OCI-LY3 (cell line): ENCODE measurements around the gene SCARB1.
"Not testable (repeated sequence)": the region's sequence is repeated elsewhere in the genome, so short reads cannot be mapped to it uniquely, and the experiment has no call there.

Experiments
- H2AFZ ChIP-seq: fragments of 200-600, 300-600 bp; shearing (Covaris generic); 2 replicates; pipeline ENCODE4 v1.6.0; 2014; ENCODE audit warnings: antibody characterized with exemption, low read depth, low read length
- H3K27ac ChIP-seq: fragments of 200-600, 300-600 bp; sonication (generic); 2 replicates; pipeline ENCODE4 v1.5.1; 2014; ENCODE audit warnings: mild to moderate bottlenecking, low read length, moderate library complexity, mixed read lengths
- H3K27me3 ChIP-seq: fragments of 200-600, 300-600 bp; sonication (generic); 2 replicates; pipeline ENCODE4 v1.6.1; 2014; ENCODE audit warnings: low read depth, low read length, mixed read lengths
- H3K36me3 ChIP-seq: fragments of 200-600, 300-600 bp; sonication (generic); replicated peaks from 2 replicates; pipeline ENCODE3; 2014; ENCODE audit warnings: low read depth, low read length, mixed read lengths
- H3K4me1 ChIP-seq: fragments of 300-600, 200-600 bp; sonication (generic); 2 replicates; pipeline ENCODE4 v1.6.1; 2014; ENCODE audit warnings: low read length, mixed read lengths
- H3K4me2 ChIP-seq: fragments of 200-600, 300-600 bp; sonication (generic); 2 replicates; pipeline ENCODE4 v1.6.1; 2014; ENCODE audit warnings: low read length, mixed read lengths
- H3K4me3 ChIP-seq: fragments of 300-600, 200-600 bp; sonication (generic); 2 replicates; pipeline ENCODE4 v1.5.1; 2014; ENCODE audit warnings: antibody characterized with exemption, mild to moderate bottlenecking, low read length, moderate library complexity
- H3K79me2 ChIP-seq: fragments of 300-600, 200-600 bp; shearing (Covaris generic); 2 replicates; pipeline ENCODE4 v1.6.1; 2014; ENCODE audit warnings: mild to moderate bottlenecking, low read length, mixed read lengths
- H3K9ac ChIP-seq: fragments of 300-600, 200-600 bp; shearing (Covaris generic); 2 replicates; pipeline ENCODE4 v1.6.0; 2014; ENCODE audit warnings: mild to moderate bottlenecking, low read length, moderate library complexity
- H3K9me3 ChIP-seq: fragments of 200-600, 300-600 bp; shearing (Covaris generic); 2 replicates; pipeline ENCODE4 v1.6.1; 2014; ENCODE audit warnings: low read length, mixed read lengths; ENCODE audit not compliant: insufficient read depth
- H4K20me1 ChIP-seq: fragments of 200-600, 300-600 bp; sonication (generic); 2 replicates; pipeline ENCODE4 v1.6.1; 2016; ENCODE audit warnings: low read length, mixed read lengths; ENCODE audit not compliant: insufficient read depth
- CTCF ChIP-seq: fragments of 200-600, 300-600 bp; sonication (generic); IDR thresholded peaks from 2 replicates; pipeline ENCODE4 v1.5.1; 2014; ENCODE audit warnings: antibody characterized with exemption, low read length, low read depth
- EZH2phosphoT487 ChIP-seq: fragments of 200-600 bp; shearing (Covaris generic); IDR thresholded peaks from 2 replicates; pipeline ENCODE4 v1.6.1; 2018; ENCODE audit warnings: antibody characterized with exemption, mixed run types, low read depth

Gene SCARB1, protein sequence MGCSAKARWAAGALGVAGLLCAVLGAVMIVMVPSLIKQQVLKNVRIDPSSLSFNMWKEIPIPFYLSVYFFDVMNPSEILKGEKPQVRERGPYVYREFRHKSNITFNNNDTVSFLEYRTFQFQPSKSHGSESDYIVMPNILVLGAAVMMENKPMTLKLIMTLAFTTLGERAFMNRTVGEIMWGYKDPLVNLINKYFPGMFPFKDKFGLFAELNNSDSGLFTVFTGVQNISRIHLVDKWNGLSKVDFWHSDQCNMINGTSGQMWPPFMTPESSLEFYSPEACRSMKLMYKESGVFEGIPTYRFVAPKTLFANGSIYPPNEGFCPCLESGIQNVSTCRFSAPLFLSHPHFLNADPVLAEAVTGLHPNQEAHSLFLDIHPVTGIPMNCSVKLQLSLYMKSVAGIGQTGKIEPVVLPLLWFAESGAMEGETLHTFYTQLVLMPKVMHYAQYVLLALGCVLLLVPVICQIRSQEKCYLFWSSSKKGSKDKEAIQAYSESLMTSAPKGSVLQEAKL

DNA sequence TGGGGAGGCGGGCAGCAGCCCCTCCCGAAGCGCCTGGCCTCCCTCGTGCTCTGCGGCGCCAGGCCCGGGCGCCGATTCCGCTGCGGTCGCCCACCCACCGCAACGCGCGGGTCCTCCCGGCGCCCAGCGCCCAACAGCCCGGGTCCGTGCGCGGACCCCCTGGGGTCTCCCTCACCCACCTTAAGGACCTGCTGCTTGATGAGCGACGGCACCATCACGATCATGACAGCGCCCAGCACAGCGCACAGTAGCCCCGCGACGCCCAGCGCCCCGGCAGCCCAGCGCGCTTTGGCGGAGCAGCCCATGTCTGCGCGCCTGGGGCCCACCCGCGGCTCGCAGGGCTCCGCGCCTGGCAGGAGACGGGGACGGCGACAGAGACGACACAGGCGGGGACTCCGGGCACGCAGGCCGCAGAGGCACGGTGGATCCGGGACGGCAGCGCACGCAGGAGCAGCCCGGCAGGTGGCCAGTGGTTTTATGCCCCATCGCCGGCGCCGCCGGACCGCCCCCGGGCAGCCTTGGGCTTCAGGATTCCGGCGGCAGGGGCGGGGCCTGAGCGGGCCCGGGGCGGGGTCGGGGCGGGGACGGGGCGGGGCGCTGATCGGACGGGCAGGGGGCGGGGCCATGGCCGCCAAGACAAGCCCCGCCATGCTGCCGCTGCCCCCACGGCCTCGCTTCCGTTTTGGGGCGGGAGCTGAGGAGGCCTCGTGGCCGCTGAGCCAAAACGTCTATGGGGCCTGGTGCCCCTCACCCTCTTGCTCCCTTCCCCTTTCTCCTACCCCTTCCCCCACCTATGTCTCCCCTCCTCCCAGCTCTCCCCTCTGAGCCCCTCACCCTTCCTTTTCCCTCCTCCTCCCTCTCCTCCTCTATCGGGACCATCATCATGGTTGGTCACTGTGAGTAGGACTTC lies at the start of gene SCARB1:
Gene SCARB1 (minus strand): TSS at position 449 of the 910 bp plus-strand sequence. CDS start 144 bp downstream, at position 305.
- Histone ChIP-seq H3K27me3 (no peaks in the 10 kb centered on the region), H3K79me2 (peaks cover 48% of the 10 kb centered on the region), H3K4me3 (peak within 1 kb of the TSS; percentile 95), H3K4me1 (peaks cover 21% of the 10 kb centered on the region), H3K36me3 (peaks cover 16% of the 10 kb centered on the region), H4K20me1 (peaks cover 17% of the 10 kb centered on the region), H2AFZ (peak within 1 kb of the TSS; percentile 22; the same call in 1 of the 2 replicates), H3K9ac (peak within 1 kb of the TSS; percentile 89), H3K27ac (peak within 1 kb of the TSS; percentile 64), H3K9me3 (no peaks in the 10 kb centered on the region), H3K4me2 (peak within 1 kb of the TSS; percentile 97)
- TF ChIP-seq CTCF (no peak), EZH2phosphoT487 (no peak)

DNA sequence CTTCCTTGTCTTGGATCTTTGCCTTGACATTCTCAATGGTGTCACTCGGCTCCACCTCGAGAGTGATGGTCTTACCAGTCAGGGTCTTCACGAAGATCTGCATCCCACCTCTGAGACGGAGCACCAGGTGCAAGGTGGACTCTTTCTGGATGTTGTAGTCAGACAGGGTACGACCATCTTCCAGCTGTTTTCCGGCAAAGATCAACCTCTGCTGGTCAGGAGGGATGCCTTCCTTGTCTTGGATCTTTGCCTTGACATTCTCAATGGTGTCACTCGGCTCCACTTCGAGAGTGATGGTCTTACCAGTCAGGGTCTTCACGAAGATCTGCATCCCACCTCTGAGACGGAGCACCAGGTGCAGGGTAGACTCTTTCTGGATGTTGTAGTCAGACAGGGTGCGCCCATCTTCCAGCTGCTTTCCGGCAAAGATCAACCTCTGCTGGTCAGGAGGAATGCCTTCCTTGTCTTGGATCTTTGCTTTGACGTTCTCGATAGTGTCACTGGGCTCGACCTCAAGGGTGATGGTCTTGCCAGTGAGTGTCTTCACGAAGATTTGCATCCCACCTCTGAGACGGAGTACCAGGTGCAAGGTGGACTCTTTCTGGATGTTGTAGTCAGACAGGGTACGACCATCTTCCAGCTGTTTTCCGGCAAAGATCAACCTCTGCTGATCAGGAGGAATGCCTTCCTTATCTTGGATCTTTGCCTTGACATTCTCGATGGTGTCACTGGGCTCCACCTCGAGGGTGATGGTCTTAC lies 49.0 kb upstream of the SCARB1 start:
- not testable (repeated sequence) for H3K27me3 ChIP-seq, H3K27ac ChIP-seq, H3K9me3 ChIP-seq, H3K9ac ChIP-seq, H3K4me3 ChIP-seq, H2AFZ ChIP-seq, H3K4me2 ChIP-seq
- H3K4me1 ChIP-seq, result peaks cover 23% of the 10 kb centered on the region
- peaks cover 42% of the 10 kb centered on the region for H4K20me1 ChIP-seq
- H3K79me2 ChIP-seq, result peaks cover 36% of the 10 kb centered on the region
- H3K36me3 ChIP-seq, result peaks cover 25% of the 10 kb centered on the region

- Histone ChIP-seq H3K79me2 (peaks cover 36% of the 10 kb centered on the region), H4K20me1 (peaks cover 42% of the 10 kb centered on the region), H3K4me1 (peaks cover 15% of the 10 kb centered on the region), H3K36me3 (peaks cover 25% of the 10 kb centered on the region)
- not testable (repeated sequence) for H2AFZ ChIP-seq, H3K27me3 ChIP-seq, H3K9me3 ChIP-seq, H3K4me2 ChIP-seq, H3K27ac ChIP-seq, H3K9ac ChIP-seq, H3K4me3 ChIP-seq
These were observed 47.9 kb upstream of the SCARB1 start for GRCh38 chr12:124911521-124911920.

GRCh38 chr12:124910561-124911478 lies 47.2 kb upstream of the SCARB1 start:
- H3K79me2 ChIP-seq, result peaks cover 36% of the 10 kb centered on the region
- TF ChIP-seq EZH2phosphoT487 (no peak), CTCF (no peak)
- H3K4me3 ChIP-seq, result no peak overlapping the region
- H2AFZ ChIP-seq, result no peak overlapping the region
- H3K9ac ChIP-seq, result no peak overlapping the region
- H3K36me3 ChIP-seq, result peaks cover 25% of the 10 kb centered on the region
- no peaks in the 10 kb centered on the region for H3K27me3 ChIP-seq
- H3K27ac ChIP-seq, result no peak overlapping the region
- H3K4me1 ChIP-seq, result peaks cover 15% of the 10 kb centered on the region
- no peaks in the 10 kb centered on the region for H3K9me3 ChIP-seq
- H3K4me2 ChIP-seq, result no peak overlapping the region
- H4K20me1 ChIP-seq, result peaks cover 42% of the 10 kb centered on the region
